Central memory CD8-positive, alpha-beta T cell (primary cell): ENCODE results near the gene GRIN1.

Experiments
- ATAC-seq: fragments of 150-1000 bp; cut with Tn5 transposase; replicated peaks from 2 replicates; pipeline ENCODE4 v1.10.0; 2022; ENCODE audit warnings: mild to moderate bottlenecking, moderate FRiP score, moderate number of reproducible peaks; ENCODE audit not compliant: poor library complexity, severe bottlenecking; ENCODE audit errors: extremely low read depth
- DNase-seq, 2 donors: peaks; one replicate each; pipeline ENCODE4 v3.0.0; 2021; ENCODE audit warnings: low spot score in 2 of 2
- H3K27ac Mint-ChIP-seq: one replicate; pipeline ENCODE4 v1.8.0; 2022; ENCODE audit warnings: low read depth, mild to moderate bottlenecking, moderate library complexity, mixed read lengths
- H3K27me3 Mint-ChIP-seq: one replicate; pipeline ENCODE4 v1.8.0; 2022; ENCODE audit warnings: mixed read lengths
- H3K36me3 Mint-ChIP-seq: one replicate; pipeline ENCODE4 v1.8.0; 2022; ENCODE audit warnings: mild to moderate bottlenecking, moderate library complexity, mixed read lengths; ENCODE audit not compliant: insufficient read depth
- H3K4me1 Mint-ChIP-seq: one replicate; pipeline ENCODE4 v1.8.0; 2022; ENCODE audit warnings: mixed read lengths
- H3K4me3 Mint-ChIP-seq: one replicate; pipeline ENCODE4 v1.8.0; 2022; ENCODE audit warnings: mild to moderate bottlenecking, moderate library complexity, mixed read lengths
- H3K9me3 Mint-ChIP-seq: one replicate; pipeline ENCODE4 v1.8.0; 2022; ENCODE audit warnings: mixed read lengths

The GRIN1 gene

GRCh38 chr9:137149942-137150616 is 11.1 kb downstream of the GRIN1 start:
- no peaks in the 10 kb centered on the region for H3K9me3 Mint-ChIP-seq
- no peak overlapping the region for H3K4me3 Mint-ChIP-seq
- peaks cover 9% of the 10 kb centered on the region for H3K27me3 Mint-ChIP-seq
- no peak overlapping the region for H3K27ac Mint-ChIP-seq
- H3K4me1 Mint-ChIP-seq = peaks cover 5% of the 10 kb centered on the region
- H3K36me3 Mint-ChIP-seq = peaks cover 4% of the 10 kb centered on the region
- ATAC-seq (no peak), DNase-seq (no peak)

- peaks cover 4% of the 10 kb centered on the region for H3K36me3 Mint-ChIP-seq
- no peak overlapping the region for H3K4me3 Mint-ChIP-seq
- no peak overlapping the region for H3K27ac Mint-ChIP-seq
- ATAC-seq = no peak
- H3K27me3 Mint-ChIP-seq = peaks cover 9% of the 10 kb centered on the region
- peaks cover 5% of the 10 kb centered on the region for H3K4me1 Mint-ChIP-seq
- H3K9me3 Mint-ChIP-seq = no peaks in the 10 kb centered on the region
- DNase-seq = no peak
Measured at GRCh38 chr9:137150617-137151457, 11.9 kb downstream of the GRIN1 start.

- no peak for ATAC-seq
- Mint-ChIP-seq H3K9me3 (no peaks in the 10 kb centered on the region), H3K27me3 (peaks cover 8% of the 10 kb centered on the region), H3K27ac (no peak overlapping the region), H3K4me1 (peaks cover 2% of the 10 kb centered on the region), H3K36me3 (peaks cover 1% of the 10 kb centered on the region), H3K4me3 (no peak overlapping the region)
- no peak for DNase-seq
Measured at GRCh38 chr9:137152844-137153405, 14.0 kb downstream of the GRIN1 start.

- ATAC-seq (no peak), DNase-seq (peak in 1 of 2 donors; percentile 24)
- H3K4me1 Mint-ChIP-seq = peaks cover 15% of the 10 kb centered on the region
- H3K9me3 Mint-ChIP-seq = no peaks in the 10 kb centered on the region
- H3K4me3 Mint-ChIP-seq = peak overlapping the region; percentile 48
- peaks cover 31% of the 10 kb centered on the region for H3K27me3 Mint-ChIP-seq
- H3K36me3 Mint-ChIP-seq = peaks cover 3% of the 10 kb centered on the region
- H3K27ac Mint-ChIP-seq = no peak overlapping the region
Measured at GRCh38 chr9:137156567-137157375, 17.8 kb downstream of the GRIN1 start.

- DNase-seq (no peak), ATAC-seq (no peak)
- H3K27me3 Mint-ChIP-seq = peaks cover 31% of the 10 kb centered on the region
- H3K27ac Mint-ChIP-seq = no peak overlapping the region
- H3K9me3 Mint-ChIP-seq = no peaks in the 10 kb centered on the region
- peak overlapping the region; percentile 21 for H3K4me3 Mint-ChIP-seq
- peaks cover 15% of the 10 kb centered on the region for H3K4me1 Mint-ChIP-seq
- peaks cover 3% of the 10 kb centered on the region for H3K36me3 Mint-ChIP-seq
Measured at GRCh38 chr9:137157618-137158415, 18.9 kb downstream of the GRIN1 start.

GRCh38 chr9:137158625-137159024 is 19.7 kb downstream of the GRIN1 start:
- peaks cover 6% of the 10 kb centered on the region for H3K36me3 Mint-ChIP-seq

GRCh38 chr9:137159105-137160053 is 20.4 kb downstream of the GRIN1 start:
- Mint-ChIP-seq H3K36me3 (peaks cover 6% of the 10 kb centered on the region), H3K4me3 (peak overlapping the region; percentile 45), H3K9me3 (no peaks in the 10 kb centered on the region), H3K4me1 (peaks cover 15% of the 10 kb centered on the region), H3K27me3 (peaks cover 34% of the 10 kb centered on the region), H3K27ac (no peak overlapping the region)
- DNase-seq = no peak
- no peak for ATAC-seq

More at GRCh38 chr9:137158625-137159024, 19.7 kb downstream of the GRIN1 start:
- ATAC-seq (no peak), DNase-seq (no peak)
- no peak overlapping the region for H3K4me3 Mint-ChIP-seq
- peaks cover 15% of the 10 kb centered on the region for H3K4me1 Mint-ChIP-seq
- H3K9me3 Mint-ChIP-seq = no peaks in the 10 kb centered on the region
- no peak overlapping the region for H3K27ac Mint-ChIP-seq
- H3K27me3 Mint-ChIP-seq = peaks cover 31% of the 10 kb centered on the region

GRCh38 chr9:137160054-137160425 is 21.1 kb downstream of the GRIN1 start:
- no peak overlapping the region for H3K4me3 Mint-ChIP-seq
- peaks cover 40% of the 10 kb centered on the region for H3K27me3 Mint-ChIP-seq
- no peaks in the 10 kb centered on the region for H3K9me3 Mint-ChIP-seq
- H3K36me3 Mint-ChIP-seq = peaks cover 6% of the 10 kb centered on the region
- ATAC-seq (no peak), DNase-seq (no peak)
- H3K4me1 Mint-ChIP-seq = peaks cover 15% of the 10 kb centered on the region
- H3K27ac Mint-ChIP-seq = no peak overlapping the region

GRCh38 chr9:137160716-137161557 is 22.0 kb downstream of the GRIN1 start:
- peaks cover 49% of the 10 kb centered on the region for H3K27me3 Mint-ChIP-seq
- no peak overlapping the region for H3K27ac Mint-ChIP-seq
- peaks cover 15% of the 10 kb centered on the region for H3K4me1 Mint-ChIP-seq
- ATAC-seq (no peak), DNase-seq (no peak)
- H3K4me3 Mint-ChIP-seq = no peak overlapping the region
- peaks cover 6% of the 10 kb centered on the region for H3K36me3 Mint-ChIP-seq
- H3K9me3 Mint-ChIP-seq = no peaks in the 10 kb centered on the region

- DNase-seq = no peak
- H3K4me3 Mint-ChIP-seq = no peak overlapping the region
- no peak for ATAC-seq
- H3K4me1 Mint-ChIP-seq = peaks cover 15% of the 10 kb centered on the region
- H3K27ac Mint-ChIP-seq = no peak overlapping the region
- peaks cover 58% of the 10 kb centered on the region for H3K27me3 Mint-ChIP-seq
- peaks cover 8% of the 10 kb centered on the region for H3K36me3 Mint-ChIP-seq
- no peaks in the 10 kb centered on the region for H3K9me3 Mint-ChIP-seq
Measured at GRCh38 chr9:137161558-137162486, 22.9 kb downstream of the GRIN1 start.
